Activated CD8-positive, alpha-beta memory T cell treated with anti-CD3 and anti-CD28 coated beads, Interleukin-2, amount 50 U/mL, for 4 hours (primary cell): Measurements from ENCODE around the gene TLE1.

Experiments used
- DNase-seq: peaks from one replicate; pipeline ENCODE4 v3.0.0-alpha.2; 2020

TLE1 gene

DNA sequence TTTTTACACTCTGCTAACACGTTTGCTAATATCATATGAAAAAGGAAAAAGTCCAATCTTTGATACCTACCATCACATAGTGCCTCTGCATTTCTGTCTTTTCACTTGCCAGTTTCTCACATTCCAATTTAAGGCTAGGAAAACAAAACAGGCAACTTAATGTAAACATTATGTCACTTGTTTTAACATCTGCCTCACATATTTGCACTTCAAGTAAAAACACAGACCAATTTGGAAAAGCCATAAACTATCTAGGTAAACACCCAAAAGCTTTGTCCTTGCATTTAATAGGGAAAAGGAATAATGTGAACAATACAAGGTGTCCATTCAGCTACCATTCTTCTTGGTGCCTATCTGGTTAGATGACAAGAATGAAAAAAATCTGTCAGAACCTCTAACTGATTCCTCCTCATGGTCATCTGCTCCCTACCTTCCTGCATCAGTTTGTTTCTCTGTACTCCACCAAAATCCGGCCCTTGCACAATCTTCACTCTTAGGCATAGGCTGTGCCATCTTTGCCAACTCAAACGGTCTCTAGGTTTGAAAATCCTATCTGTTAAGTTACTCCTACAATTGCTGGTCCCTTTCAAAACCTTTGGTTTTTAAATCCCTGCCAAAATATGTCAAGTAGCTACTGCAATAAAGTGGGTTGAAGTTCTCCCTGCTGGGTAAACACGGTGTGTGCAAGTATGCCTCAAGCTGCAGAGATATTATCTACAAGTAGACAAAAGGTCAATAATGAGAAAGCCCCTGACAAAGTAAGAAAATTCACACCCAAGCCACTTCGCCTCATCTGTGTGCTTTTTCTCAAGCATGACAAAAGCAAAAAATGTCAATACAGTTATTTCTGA lies 3.4 kb downstream of the TLE1 start:
- DNase-seq: no peak

DNA sequence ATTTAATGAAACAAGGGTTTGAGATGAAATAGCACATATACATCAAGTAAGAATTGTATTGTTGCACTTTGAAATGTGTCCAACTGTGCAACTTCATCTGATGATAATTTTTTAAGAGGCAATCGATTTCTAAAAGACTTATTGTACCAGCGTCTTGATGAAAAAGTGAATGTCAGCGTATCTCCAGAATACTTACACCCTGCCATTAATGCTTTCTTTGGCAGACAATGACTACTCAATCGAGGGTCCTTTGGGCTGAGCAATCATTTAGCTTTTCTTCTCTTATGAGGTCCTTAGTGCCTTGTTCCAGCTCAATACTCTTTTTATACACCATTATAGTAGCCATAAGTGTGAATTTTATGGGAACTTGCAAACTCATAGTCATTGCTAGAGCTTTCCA lies 4.7 kb downstream of the TLE1 start:
- no peak for DNase-seq

DNA sequence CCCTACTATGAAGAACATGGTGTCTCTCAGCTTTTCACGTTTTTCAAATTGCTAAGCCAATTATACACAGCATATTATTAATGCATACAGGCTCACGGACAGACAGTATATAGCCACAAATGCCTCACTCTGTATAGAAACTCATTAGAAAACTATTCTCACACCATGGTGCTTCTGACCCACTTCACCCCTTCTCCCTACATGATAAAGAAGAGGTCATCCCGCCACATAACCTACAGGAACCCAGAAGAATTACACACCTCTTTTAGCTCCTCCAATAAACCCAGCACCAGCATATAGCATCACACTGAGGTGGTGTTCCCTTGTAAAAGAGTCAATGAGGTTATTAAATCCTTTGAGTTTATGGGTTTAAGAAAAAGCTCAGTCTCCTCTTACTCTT lies 5.6 kb downstream of the TLE1 start:
- no peak for DNase-seq

DNA sequence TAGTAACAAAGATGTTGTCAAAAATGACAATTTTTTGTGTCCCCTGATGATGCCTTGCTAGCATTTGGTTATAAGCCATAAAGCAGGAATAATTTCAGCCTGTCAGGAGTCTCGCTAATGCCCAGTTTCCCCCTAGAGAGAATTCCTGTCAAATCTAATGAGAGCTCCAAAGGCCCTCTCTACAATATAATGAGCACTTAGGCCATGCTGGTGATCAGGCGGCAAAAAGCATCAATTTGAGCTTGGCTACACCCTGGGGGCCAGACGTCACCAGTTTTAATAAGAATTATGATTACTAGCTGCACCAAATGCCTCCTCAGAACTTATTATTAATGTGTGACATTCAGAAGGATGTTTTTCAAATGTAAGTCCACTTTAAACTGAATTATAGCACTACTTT lies 6.1 kb downstream of the TLE1 start:
- no peak for DNase-seq

DNA sequence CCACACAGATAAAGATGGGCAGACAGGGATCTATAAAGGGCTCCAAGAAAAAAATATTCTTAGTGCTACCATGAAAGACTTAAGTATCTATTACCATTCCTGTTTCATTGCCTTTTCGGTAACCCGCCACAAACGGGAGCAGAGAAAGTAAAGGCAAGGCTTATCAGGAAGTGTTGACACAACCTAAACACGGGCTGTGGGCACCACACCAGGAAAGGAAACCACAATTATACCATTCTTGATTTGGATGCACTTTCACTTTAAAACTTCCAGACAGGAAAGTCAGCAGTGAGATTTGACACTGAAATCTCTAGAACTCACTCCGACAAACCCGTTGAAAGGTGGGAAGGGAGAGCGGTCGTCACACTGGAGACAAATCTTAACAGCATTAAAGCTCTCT lies 6.5 kb downstream of the TLE1 start:
- DNase-seq: no peak

DNA sequence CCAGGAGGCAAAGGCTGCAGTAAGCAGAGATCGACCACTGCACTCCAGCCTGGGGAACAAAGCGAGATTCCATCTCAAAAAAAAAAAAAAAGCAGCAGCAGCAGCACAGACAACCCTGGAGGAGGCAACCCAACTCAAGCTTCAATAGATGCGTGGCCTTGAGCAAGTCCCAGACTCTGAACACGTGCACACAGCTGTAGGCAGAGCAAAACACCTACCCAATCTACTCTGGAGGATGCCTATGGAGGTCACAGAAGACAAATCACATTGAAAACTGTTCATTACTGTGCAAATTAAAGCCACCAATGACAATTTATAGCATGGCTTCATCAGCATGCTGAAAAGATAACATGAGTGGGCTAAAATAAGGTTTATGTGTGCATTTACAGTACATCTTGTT lies 7.2 kb downstream of the TLE1 start:
- no peak for DNase-seq

DNA sequence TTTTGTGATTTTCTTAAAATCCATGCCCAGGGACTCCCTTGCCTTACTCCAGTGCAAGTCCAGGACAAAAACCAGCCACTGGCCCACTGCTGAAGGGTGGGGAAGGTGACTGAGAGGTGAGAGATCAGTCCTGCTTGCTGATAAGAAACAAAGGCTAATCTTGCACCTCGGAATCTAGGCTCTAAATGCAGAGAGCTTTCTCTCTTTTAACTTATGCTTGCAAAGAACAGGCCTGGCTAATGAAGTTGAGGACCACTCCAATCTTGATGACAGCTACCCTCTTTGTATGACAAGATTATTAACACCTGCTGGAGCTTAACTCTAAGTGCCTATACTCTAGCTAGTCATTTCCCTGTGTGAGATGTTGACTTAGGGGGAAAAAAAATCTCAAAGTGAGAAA lies 8.8 kb downstream of the TLE1 start:
- DNase-seq: no peak

DNA sequence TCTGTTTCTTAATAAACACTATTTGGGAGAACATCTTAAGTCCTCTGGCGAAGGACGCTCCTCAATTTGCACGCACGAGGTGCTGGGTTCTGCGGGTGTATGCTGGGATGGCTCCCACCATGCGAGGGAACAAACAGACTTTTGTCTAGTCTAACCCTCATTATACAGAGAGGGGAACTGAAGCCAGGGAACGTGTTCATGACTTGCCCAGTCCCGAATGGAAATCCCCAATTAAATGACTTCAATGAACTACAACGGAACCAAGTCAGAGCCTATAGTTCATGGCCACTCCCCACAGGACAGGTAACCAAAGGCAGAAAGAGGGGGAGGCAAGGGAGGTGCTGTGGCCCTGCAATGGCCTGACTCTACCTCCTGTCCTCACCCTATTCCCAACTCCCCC lies 9.3 kb downstream of the TLE1 start:
- no peak for DNase-seq

DNA sequence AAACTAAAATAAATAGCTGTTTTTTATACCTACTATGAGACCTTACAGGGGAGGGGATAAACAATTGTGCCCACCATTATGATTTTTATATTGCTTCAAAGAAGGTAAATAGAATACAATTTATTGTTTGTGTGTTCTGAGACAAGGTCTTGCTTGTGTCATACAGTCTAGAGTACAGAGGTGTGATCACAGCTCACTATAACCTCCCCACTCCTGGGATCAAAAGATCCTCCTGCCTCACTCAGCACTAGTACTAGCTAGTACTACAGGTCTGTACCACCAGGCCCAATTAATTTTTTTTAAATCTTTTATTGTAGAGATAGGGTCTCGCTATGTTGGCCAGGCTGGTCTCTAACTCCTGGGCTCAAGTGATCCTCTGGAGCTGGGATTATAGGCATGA lies 11.3 kb downstream of the TLE1 start:
- DNase-seq: no peak

DNA sequence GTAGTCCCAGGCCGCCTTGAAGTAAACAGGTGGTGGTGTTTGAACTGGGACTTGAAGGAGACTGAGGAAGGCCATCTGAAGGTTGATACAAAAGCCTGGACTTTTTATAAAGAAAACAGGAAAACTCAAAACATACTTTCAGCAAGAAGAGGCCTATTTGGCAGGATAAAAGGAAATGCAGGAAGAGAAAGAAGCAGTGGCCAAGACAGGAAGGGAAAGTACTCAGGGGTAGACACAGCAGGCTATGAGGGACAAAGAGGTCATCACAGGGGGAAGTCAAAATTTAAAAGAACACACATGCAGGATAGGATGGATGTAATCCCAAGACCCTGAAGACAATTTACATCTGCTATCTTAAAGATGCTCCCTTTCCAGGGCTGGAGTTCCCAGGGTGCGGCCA lies 13.0 kb downstream of the TLE1 start:
- no peak for DNase-seq

DNA sequence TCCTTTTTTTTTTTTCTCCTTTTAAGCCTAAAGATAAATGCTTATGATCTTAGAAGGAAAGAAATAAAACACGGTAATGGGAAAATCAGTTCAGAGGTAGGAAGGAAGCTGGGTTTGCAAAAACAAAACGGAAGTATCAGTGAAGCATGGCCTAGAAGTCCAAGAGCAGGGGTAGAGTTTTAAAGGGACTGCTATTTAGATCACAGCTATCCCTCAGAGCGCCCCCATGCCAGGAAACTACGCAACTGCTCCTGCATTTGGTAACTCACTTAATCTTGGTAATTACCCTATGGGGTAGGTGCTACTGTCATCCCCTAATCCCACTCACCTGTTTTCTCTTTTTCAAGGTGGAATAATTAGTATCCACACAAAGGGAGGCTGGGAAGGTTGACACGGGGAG lies 16.0 kb downstream of the TLE1 start:
- DNase-seq: no peak

DNA sequence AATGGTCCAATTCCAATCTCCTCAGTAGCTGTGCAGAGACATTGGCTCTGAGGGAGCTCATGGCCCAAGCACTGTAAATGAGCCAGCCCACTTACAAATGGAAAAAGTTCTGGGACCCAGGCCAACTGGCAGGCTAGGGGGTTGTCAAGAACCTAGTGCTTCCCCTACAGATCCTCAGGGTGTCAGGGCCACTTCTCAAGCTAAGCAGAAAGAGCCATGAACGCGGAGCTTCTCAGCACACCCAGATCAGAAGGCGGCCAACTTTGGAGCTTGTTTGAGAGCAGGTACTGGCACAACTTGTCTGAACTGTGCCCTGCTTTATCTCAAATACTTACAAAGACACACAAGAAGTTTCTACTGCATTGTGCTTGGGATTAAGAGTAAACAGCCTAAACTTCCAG lies 17.5 kb downstream of the TLE1 start:
- no peak for DNase-seq

DNA sequence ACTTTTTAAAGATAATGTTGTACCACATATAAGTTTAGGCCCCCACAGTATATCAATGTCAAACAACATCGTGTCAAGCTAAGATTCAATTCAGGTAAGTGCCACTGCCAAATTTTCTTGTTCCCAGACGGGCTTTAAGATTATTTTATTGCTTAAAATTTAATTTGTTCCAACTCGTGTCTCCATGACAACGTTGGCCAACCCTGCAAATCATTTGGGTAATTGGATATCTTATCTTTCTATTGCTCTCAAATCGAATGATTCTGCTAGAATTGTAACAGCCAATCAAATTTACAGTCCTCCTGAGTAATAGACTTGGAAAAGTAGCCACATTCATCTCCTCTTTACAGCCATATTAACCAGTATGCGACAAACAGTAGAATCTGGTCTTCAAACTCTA lies 19.5 kb downstream of the TLE1 start:
- no peak for DNase-seq

DNA sequence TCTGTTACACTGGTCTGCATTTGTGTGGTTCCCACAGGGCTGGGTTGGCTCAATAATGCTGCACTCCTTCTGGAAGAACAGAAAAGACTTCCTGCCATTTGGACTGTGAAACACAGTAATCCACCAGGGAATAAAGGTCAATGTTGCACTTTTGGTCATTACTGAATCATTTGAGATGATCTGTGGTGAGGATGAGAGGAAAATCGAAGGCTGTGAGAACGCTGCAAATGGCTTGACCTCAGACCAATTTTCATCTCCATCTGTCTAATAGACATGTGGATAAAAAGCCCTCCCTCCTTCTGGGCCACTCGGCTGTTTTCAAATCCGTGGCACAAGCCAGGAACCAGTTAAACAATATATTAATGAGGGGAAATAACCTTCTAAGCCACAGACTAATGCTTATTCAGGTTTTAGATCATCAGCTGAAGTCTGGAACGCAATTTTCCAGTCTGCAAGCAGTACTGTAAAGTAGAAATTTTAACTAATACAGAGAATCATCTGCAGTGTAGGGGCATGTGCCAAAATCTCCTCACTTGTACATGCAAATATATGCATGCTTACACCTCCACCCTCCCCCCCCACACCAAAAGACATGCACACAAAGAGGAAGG lies 20.2 kb downstream of the TLE1 start:
- DNase-seq: no peak

DNA sequence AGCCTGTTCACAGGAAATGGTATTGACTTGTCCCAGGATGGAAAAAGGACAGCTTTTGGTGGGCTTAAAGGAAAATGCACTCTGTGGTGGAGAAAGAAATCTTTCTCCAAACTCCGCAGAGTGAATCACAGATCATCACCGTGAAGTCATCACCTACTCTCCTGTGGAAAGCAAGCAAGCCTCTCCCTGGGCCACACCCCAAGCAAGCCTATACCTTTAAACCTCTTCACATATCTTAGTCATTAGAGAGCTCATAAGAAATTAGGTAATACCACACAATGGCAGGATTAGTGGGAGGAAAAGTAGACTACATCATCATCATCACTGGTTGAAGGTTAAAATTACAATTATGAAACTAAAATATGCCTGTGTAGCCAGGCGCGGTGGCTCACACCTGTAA lies 23.2 kb downstream of the TLE1 start:
- no peak for DNase-seq

DNA sequence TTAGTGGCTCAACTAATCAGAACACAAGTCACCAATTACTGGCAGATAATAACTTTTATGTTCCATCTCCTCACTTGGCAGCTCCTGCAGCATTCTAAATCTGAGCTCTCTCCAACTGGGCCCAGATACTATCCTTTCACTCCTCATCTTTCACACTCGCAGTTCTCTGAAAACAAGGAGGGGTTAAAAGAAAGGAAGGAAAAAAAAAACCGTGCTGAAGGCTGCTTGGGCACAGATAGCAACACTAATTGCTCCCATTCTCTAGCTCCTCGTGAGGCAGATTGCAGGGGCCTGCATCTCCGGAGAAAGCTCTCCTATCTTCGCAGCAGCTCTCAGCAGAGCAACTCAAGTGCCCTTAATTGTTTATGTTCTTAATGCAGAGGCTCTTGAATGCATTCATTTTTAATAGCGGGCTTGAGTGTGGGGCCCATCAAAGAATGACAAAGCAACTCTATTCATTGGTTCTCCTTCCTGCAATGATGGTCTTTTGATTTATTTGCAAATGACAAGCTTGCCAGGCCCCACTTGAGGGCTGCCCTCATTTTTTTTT lies 23.9 kb downstream of the TLE1 start:
- no peak for DNase-seq

DNA sequence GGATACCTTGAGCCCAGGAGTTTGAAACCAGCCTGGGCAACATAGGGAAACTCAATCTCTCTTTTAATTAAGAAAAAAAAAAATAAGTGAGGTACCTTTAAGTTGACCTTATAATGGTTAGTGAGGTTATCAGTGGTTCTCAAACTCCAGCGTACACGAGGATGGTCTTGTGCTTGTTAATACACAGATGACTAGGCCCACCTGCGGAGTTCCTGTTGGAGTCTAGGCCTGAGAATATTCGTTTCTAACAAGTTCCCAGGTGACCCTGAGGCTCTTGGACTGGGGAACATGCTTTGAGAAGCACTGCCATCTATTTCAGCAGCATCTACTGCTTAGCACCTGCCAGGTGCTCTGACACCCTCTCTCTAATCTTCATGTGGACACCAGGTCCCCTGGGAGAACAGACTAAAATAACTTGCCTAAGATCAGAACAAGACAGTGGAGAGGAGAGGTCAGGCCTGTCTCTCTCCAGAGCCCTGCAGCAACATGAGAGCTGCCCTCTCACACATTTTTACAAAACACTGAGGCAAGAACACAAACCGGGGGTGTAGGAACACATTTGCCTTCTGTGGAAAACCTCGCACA lies 24.6 kb downstream of the TLE1 start:
- no peak for DNase-seq

DNA sequence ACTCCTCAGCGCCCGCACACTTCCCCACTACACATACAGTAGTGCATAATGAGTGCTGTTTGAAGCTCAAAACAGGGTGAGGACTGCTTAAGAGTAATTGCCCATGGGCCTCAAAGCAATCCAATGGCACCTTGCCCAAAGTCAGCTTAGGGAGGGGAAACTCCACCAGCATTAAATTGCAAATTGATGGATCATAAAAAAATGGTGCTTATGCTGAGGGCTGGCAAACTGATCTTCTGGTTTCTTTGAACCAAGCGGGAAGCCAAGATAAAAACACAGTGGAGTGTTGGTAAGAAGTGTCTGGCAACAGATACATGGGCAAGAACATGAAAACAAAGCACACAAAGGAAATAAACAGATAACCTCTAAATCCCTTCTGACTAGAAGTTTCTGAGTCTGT lies 28.0 kb downstream of the TLE1 start:
- no peak for DNase-seq

DNA sequence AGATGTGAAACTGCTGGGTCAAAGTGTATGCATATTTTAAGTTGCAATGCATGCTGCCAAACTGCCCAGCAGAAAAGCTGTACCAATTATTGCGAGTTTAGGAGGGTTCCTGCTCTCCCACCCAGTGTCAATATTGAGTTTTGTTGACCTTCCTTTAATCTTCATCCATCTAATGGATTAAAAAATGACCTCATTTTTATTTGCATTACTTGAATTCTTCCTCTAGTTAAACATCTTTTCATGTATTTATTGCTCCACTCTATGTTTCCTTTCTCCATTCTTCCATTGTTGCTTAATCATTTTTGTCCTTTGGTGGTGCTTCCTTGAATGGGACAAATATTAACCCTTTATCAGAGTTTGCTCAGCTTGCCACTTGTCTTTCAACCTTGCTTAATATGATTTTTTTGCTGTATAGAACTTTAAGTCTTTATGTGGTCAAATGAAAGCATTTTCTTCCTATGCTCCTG lies 32.4 kb downstream of the TLE1 start:
- DNase-seq: no peak

DNA sequence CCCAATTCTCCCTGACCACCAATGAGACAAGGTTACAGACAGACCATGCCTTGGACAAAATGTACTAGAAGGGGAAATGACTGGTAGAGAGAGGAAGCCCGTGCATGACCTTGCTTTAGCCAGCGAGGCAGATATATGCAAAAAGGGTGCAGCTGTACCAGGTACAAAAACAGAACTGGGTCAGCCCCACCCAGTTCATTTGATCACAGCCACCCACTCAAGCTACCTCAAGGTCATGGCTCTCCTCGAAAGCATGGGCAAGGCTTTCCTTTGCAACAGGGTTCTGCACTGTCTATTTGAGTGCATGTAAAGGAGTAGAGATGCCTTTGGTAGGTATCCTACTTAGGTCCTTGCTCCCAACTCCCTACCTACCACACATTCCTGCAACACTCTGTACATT lies 33.3 kb downstream of the TLE1 start:
- no peak for DNase-seq

DNA sequence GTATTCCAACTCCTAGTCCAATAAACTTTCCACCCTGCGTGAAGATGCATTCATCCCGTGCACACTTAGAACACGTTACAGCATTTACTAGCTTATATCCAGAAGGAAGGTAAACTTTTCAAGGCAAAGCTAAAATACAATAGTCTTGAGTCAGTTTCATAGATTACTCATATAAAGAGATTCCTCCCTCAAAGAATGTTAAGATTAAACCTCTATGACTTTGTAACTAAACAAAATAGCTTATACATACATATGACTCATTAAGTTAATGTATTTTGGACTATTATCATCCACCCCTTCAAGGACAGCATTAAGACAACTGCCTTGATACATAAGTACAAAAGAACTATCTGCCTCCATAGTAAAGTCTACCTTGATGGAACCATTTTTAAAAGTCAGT lies 36.1 kb downstream of the TLE1 start:
- DNase-seq: no peak

DNA sequence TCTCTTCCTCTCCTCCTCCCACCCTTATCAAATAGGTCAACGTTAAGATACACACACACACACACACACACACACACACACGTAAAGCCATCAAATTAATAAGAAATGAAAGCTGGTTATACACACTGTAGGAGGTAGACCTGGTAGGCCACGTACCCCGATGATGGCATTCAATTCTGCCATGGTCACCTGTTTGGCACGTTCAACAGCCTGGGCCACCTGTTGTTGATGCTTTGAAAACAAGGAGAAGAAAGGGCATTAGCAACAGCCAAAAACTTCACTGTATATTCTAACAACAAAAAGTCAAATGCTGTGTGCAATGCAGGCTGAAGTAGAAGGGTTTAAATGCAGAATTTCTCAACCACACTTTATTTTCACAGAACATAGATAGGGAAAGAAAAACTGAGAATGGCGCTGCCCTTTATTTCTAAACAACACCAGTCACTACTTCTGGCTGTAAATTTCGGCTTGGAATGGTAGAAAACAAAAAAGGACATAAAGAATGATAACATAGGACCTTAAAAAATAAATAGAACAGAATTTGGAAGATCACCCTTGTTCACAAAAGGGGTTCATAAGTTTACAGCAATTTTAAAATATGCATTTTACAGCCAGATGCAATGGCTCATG lies 37.2 kb downstream of the TLE1 start:
- DNase-seq: no peak
